Measurements from ENCODE around the gene OR2AT4.
"Not testable (repeated sequence)": the region's sequence is repeated elsewhere in the genome, so short reads cannot be mapped to it uniquely, and the experiment has no call there.

Gene OR2AT4

GRCh38 chr11:75103380-75104026 is 6.8 kb upstream of the OR2AT4 start:
- DNase-seq (ENCODE audit: low read depth in 1 of 2, low spot score in 1 of 2): no peak

DNA sequence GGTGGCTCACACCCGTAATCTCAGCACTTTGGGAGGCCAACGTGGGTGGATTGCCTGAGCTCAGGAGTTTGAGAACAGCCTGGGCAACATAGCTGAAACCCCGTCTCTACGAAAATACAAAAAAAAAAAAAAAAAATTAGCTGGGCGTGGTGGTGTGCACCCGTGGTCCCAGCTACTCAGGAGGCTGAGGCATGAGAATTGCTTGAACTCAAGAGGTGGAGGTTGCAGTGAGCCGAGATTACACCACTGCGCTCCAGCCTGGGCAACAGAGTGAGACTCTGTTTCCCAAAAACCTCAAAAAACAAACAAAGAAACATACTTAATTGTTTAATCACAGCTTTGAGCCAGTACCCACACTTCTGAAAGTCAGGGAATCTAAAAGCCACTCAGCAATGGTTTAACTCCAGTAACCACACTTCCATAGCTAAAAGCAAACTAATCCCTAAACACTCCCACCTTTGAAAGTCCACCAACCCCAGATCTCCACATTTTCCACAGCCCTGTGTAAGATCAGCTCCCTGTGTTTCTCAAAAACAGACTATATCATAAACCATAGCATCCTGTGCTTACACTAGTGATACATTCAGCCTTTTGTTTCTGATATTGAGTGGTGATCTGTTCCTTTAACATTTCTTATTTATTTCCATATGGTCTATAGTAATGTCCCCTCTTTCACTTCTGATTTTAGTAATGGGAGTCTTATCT is 4.9 kb upstream of the OR2AT4 start:
- no peak for DNase-seq (ENCODE audit: low read depth in 1 of 2, low spot score in 1 of 2)

- DNase-seq (ENCODE audit: low read depth in 1 of 2, low spot score in 1 of 2): peak in 1 of 2 donors; percentile 39
These were observed 3.6 kb upstream of the OR2AT4 start for GRCh38 chr11:75100314-75100713.

DNA sequence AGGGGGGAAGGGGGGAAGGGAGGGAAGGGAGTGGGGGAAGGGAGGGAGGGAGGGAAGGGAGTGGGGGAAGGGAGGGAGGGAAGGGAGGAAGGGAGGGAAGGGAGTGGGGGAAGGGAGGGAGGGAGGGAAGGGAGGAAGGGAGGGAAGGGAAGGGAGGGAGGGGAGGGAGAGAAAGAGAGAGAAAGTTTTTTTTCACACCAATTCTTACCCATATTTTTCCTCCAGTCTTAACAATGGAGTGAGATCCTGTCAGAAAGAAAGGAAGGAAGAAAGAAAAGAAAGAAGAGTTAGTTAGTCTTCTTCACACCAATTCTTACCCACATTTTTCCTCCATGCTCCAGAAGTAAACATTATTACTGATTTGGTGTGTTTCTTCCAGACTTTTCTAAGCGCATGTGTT is 3.0 kb upstream of the OR2AT4 start:
- no peak for DNase-seq (ENCODE audit: low read depth in 1 of 2, low spot score in 1 of 2)

DNA sequence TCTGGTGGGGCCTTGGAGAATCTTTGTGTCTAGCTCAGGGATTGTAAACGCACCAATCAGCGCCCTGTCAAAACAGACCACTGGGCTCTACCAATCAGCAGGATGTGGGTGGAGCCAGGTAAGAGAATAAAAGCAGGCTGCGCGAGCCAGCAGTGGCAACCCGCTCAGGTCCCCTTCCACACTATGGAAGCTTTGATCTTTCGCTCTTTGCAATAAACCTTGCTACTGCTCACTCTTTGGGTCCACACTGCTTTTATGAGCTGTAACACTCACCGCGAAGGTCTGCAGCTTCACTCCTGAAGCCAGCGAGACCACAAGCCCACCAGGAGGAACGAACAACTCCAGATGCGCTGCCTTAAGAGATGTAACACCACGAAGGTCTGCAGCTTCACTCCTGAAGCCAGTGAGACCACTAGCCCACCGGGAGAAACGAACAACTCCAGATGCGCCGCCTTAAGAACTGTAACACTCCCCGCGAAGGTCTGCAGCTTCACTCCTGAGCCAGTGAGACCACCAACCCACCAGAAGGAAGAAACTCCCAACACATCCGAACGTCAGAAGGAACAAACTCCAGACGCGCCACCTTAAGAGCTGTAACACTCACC is 2.3 kb upstream of the OR2AT4 start:
- not testable (repeated sequence) for DNase-seq (ENCODE audit: low read depth in 1 of 2, low spot score in 1 of 2)

- DNase-seq (ENCODE audit: low read depth in 1 of 2, low spot score in 1 of 2): not testable (repeated sequence)
These were observed 1.5 kb upstream of the OR2AT4 start for GRCh38 chr11:75098181-75098580.

DNA sequence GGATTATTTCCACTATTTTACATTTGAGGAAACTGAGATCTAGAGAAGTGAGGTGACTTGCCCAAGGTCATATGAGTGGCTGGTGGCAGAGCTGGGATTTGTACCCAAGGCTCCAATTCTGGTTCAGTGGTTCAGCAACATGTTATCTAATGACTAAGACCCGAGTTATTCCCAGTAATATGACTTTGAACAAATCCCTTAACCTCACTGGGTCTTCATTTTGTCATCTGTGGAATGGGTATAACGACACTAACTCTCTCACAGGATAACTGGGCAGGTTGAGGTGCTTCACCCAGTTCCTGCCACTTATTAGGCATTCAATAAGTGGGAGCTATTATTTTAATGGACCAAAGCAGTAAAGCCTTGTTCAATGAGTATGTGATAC is 489 bp upstream of the OR2AT4 start:
- no peak for DNase-seq (ENCODE audit: low read depth in 1 of 2, low spot score in 1 of 2)

DNA sequence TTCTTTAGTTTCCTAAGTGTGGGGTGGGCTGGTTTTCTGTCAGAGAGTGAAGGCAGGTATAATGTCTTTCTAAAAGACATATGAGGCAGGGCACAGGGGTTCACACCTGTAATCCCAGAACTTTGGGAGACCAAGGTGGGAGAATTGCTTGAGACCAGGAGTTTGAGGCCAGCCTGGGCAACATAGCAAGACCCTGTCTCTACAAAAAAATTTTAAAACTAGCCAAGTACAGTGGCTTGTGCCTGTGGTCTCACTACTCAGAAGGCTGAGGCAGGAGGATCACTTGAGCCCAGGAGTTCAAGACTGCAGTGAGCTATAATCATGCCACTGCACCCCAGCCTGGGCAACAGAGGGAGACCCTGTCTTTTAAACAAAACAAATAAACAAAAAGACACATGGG is 2.3 kb downstream of the OR2AT4 start:
- not testable (repeated sequence) for DNase-seq (ENCODE audit: low read depth in 1 of 2, low spot score in 1 of 2)

DNA sequence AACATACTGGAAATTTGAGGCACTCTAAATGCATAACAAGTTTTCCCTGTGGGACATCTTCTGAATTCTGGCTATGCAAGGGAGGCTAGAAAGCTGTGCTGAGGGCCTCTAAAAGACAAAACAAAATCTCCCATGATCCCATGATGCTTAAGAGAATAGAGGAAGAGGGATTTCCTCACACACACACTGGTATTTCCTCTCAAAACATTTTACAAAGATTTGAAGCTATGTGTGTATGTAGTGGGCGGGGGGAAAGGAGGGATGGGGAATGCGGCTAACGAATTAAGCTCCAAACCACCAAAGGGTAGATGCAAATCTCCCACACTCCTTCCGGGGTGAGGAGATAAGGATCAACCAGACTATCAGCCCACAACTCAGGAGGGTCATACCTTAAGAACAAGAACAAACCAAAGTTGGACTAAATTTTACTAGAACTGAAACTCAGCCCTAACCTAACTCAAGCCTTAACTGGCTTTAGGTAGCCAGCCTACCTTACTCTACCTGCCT is 6.0 kb downstream of the OR2AT4 start:
- DNase-seq (ENCODE audit: low read depth in 1 of 2, low spot score in 1 of 2): no peak

DNA sequence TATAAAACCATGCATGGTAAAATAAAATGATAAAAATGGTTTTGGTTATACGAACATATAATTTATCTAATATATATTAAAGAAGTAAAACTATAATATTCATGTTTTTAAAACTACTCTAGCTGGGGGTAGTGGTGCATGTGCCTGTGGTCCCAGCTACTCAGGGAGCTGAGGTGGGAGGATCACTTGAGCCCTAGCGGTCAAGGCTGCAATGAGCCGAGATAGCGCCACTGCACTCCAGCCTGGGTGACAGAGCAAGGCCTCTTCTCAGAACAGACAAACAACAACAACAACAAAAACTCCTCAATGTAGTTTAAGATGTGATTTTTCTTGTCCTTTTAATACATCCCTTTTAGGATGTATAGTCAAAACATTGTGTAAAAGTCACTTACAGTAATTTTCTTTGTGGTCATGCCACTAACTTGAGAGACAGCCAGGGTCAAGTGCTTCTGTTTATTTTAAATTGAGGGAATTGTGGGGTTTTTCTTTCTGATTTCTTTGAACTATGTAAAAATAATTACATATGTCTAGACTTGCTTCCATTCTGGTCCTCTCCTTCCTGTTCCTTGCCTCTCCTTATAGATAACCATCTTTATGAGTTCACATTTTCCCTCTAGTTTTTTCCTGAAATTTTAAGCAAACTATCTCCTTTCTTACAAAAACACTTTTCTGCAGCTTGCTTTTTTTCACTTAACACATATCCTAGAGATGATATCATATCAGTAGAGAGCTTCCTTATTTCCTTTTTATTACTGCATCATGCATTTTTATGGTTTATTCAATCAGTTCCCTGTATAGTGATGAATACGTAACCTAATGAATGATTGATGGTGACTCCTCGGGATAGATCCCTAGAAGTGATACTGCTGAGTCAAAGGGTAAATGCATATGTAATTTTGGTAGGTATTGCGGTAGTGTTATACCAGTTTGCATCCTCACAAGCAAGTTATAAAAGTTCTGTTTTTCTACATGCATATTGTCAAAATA is 9.1 kb downstream of the OR2AT4 start:
- no peak for DNase-seq (ENCODE audit: low read depth in 1 of 2, low spot score in 1 of 2)

DNA sequence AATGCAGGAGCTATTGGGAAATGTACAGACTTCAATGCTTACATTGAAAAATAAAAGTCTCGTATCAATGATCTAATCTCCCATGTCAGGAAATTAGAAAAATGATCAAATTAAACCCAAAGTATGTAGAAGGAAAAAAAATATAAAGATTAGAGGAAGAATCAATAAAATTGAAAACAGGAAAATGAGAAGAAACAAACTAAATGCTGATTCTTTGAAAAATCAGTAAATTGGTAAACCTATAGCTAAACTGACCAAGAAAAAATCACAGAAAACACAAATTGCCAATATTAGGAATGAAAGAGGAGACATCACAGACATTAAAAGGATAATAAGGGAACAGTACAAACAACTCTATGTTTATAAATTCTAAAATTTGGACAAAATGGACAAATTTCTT is 11.8 kb downstream of the OR2AT4 start:
- DNase-seq (ENCODE audit: low read depth in 1 of 2, low spot score in 1 of 2): no peak

- no peak for DNase-seq (ENCODE audit: low read depth in 1 of 2, low spot score in 1 of 2)
These were observed 13.5 kb downstream of the OR2AT4 start for GRCh38 chr11:75083217-75083605.

DNA sequence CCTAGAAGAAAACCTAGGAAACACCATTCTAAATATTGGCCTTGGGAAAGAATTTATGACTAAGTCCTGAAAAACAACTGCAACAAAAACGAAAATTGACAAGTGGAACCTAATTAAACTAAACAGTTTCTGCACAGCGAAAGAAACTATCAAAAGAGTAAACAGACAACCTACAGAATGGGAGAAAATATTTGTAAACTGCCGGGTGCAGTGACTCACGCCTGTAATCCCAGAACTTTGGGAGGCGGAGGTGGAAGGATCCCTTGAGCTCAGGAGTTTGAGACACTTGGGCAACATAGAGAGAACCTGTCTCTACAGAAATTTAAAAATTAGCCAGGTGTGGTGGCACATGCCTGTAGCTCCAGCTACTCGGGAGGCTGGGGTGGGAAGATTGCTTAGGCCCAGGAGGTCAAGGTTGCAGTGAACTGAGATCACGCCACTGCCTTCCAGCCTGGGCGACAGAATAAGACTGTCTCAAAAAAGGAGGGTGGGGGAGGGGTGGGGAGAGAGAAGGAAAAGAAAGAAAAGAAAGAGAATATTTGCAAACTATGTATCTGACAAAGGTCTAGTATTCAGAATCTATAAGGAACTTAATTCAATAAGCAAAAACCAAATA is 14.0 kb downstream of the OR2AT4 start:
- no peak for DNase-seq (ENCODE audit: low read depth in 1 of 2, low spot score in 1 of 2)

- DNase-seq (ENCODE audit: low read depth in 1 of 2, low spot score in 1 of 2): no peak
These were observed 17.1 kb downstream of the OR2AT4 start for GRCh38 chr11:75079546-75079945.

- no peak for DNase-seq (ENCODE audit: low read depth in 1 of 2, low spot score in 1 of 2)
These were observed 18.4 kb downstream of the OR2AT4 start for GRCh38 chr11:75078233-75078632.

- DNase-seq (ENCODE audit: low read depth in 1 of 2, low spot score in 1 of 2): no peak
These were observed 19.4 kb downstream of the OR2AT4 start for GRCh38 chr11:75077316-75077715.

GRCh38 chr11:75076671-75077070 is 20.0 kb downstream of the OR2AT4 start:
- no peak for DNase-seq (ENCODE audit: low read depth in 1 of 2, low spot score in 1 of 2)

DNA sequence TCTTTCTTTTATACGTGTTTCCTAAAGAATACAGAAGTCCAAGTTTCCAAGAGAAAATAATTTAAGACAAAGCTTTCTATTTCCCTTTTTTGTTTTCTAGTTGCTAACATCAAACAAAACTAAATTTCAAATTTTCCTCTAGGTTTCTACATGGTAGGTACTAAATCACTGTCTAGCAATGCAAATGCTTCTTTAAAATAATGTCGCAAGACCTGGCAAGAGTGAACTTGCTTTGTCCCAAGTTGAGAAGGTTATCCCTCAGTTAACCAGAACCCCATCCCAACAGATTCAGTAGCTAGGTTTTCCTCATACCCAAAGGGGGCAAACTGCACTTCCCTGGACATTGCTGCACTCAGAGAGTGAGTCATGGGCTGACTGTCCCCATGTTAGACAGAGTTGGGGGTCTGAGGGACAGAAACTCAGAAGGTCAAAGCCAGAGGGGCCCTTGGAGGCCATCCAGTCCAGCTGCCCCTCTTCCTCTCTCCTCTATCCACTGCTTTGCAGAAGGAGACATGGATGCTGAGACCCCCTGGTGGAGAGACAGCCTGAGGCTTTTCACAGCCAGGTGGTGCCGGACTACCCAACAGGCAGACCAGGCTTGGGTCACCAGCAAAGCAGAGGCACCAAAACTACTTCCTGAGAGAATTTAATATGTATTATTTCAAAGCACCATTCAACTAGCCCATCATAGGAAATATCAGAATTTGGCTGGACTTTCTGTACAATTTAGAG is 23.1 kb downstream of the OR2AT4 start:
- DNase-seq (ENCODE audit: low read depth in 1 of 2, low spot score in 1 of 2): no peak

GRCh38 chr11:75072582-75072981 is 24.1 kb downstream of the OR2AT4 start:
- DNase-seq (ENCODE audit: low read depth in 1 of 2, low spot score in 1 of 2): no peak

- DNase-seq (ENCODE audit: low read depth in 1 of 2, low spot score in 1 of 2): no peak
These were observed 27.2 kb downstream of the OR2AT4 start for GRCh38 chr11:75069473-75069872.
